ENCODE measurements around the gene CD3D.
A peak's percentile ranks its signal among the peaks of the same experiment; 100 is the strongest.

The CD3D gene

DNA sequence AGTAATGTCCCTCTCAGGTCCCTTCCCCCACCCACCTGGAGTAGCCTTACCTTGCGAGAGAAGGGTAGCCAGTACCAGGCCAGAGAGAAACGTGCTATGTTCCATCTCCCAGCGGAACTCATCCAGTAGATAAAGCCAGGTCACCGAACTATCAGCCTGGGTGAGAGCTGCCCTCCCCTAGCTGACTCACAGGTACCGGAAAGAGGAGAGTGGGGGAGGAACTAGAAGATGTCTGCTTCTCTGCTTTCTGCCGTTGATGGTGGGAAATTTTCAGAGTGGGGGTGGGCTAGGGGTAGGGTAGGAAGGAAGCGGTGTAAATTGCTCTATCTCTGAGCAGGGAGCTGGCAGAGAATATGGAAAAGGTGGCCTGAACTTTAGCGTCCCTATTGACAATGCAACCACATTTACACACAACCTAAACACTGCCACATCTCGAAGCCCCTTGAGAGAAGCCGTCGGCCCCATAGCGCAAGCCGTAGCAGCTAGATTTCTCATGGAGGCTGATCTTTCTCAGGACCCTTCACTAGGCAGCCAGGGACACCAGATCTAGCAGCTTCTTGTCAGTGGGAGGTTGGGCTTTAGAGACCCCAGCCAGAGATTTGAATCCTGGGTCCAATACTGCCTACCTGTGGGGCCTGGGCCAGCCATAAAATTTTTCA is at the start of gene CD3D:
TSS of gene CD3D (minus strand) at position 203 of the 659 bp plus-strand sequence. CDS start at position 105, 98 bp downstream.
- DNase-seq, result no peak

DNA sequence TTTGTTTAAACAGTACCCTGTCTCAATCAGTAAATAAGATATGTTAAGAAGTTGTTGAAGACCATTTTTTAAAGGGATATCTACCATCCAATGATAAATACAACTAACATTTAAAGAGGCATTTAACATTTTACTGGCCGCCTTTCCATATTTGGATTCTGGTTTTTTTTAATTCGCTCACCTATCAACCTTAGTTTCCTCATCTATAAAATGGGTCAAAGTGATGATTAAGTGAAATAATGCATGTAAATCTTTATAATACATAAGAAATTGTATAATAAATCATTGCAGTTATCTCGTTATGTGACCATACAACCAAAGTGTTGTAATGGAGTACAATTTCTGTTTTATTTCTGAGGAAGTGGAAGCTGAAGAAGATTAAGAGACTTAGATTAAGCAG is 41.2 kb upstream of the CD3D start:
- DNase-seq, result no peak

DNA sequence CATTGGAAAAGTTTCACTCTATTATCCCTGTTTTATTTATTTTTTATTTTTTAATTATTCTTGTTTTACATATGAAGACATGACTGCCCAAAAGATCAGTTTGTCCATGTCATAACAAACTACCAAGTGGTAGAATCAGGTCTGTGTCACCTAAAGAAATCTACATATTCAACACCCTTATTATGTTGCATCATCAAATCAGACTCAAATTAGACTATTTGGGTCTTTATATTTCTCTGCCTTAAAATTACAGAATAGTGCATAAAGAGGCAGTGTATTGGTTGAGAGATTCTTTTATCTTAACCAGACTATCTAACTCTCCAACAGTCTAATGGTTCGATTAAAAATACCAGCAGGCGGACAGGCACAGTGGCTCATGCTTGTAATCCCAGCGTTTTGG is 40.4 kb upstream of the CD3D start:
- no peak for DNase-seq

DNA sequence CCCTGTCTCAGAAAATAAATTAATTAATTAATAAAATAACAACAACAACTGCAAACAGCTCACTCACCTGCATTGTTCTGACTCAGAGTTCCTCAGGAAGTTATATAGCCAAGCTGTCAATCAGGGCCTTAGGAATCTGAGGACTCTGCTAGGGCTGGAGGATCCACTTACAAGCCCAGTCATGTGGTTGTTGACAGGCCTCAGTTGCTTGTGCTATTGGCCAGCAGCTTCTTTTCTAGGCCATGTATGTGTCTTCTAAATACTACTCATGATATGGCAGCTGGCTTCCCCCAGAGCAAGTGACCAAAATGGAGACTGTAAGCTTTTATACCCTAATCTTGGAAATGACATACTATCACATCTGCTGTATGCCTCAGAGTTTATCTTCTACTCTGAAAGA is 38.1 kb upstream of the CD3D start:
- no peak for DNase-seq

DNA sequence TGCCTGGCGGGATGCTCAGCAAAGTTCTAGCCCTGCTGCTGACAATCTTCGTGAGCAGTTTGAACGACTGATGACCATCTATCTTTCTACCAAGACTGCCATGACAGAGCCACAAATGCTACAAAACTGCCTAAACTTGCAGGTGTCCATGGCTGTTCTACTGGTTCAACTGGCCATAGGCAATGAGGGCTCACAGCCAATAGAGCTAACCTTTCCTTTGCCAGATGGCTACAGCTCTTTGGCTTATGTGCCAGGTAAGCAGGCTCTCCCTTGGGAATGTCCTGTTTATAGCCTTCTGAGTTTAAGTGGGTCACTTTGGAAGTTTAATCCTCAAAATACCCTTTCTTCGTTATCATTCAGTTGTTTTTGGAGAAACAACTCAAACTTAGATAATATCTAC is 37.0 kb upstream of the CD3D start:
- DNase-seq, result no peak

DNA sequence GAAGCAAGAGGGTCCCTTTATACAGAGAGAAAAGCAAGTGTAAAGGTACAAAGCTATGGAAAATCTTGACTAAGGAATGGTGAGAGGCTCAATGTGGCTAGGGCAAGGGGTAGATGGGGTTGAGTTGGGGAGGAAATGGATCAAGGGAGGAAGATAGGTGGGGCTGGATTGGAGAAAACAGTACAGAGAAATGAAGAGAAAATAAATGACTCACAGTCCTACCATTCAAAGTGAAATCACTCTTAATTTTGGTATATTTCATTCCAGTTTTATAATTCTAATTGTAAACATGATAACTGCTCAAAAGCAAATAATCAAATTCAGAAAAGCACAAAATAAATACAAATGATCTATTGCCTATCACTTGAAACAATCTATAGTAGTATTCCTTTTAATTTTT is 33.5 kb upstream of the CD3D start:
- DNase-seq, result no peak

DNA sequence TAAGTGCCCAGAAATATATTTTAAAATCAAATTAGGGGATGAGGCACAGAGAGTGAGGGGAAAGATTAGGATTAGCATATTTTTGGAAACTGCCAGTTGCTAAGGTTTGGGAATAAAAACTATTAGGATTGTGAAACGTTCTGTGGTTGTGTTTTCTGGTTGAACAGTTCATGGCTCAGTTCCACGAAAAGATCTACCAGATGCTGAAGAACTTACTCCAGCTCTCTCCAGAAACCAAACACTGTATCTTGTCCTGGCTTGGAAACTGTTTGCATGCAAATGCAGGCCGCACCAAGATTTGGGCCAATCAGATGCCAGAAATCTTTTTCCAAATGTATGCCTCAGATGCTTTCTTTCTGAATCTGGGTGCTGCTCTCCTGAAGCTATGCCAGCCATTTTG is 32.2 kb upstream of the CD3D start:
- DNase-seq, result no peak

DNA sequence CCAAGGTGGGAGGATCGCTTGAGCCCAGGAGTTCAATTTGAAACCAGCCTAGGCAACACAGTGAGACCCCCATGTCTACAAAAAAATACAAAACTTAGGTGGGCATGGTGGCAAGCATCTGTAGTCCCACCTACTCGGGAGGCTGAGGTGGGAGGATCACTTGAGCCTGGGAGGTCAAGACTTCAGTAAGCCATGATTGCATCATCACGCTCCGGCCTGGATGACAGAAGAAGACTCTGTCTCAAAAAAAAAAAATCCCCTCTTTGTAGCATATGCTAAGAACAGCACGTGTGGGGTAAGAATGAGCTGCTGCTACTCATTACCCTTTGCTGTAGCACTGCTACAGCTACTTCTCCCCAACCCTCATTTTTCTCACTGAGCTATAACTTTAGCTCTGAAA is 31.4 kb upstream of the CD3D start:
- DNase-seq, result no peak

DNA sequence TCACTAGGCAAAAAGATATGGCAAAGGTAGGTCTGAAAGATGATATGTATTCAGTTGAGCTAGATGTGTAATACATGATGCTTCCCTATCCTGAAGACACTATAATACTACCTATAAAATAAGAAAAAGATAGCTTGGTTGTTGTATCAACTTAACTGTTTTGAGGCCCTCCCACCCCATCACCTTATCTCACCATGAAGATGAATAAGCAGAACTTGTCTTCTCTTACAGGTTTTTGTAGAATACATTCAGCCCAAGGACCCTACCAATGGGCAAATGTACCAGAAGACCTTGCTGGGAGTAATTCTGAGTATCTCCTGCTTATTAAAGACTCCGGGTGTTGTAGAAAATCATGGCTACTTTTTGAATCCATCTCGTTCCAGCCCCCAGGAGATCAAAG is 30.8 kb upstream of the CD3D start:
- no peak for DNase-seq

DNA sequence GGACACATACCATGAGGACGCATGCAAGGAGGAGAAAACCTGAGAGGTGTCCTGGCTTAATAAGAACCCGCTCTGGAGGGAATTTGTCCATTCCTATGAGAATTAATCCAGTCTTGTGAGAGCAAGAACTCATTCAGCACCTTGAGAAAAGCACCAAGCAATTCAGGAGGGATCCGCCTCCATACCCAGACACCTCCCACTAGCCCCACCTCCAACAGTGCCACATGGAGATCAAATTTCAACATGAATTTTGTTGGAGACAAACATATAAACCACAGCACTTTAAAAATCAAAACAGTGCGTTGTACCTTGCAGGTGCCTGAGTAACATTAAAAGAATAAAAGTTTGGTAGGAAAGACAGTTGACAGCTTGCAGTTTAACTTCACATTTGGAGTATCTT is 28.3 kb upstream of the CD3D start:
- no peak for DNase-seq

DNA sequence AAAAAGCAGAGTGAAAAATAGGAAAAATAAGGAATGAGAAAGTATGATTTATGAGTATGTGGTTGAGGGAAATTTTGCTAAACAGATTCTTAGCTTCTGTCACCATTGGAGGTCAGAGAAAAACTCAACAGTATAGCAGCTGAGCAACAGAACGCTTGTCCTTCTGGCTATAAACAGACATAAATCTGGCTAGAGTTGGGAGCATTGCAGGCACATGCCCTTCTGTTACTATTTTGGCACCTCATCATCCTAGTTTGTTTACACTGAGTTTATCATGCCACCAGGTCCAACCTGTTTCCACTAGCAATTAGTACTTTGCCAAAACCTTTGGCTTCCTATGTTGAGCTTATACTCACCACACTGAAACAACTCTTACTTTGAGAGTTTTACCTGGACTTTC is 23.8 kb upstream of the CD3D start:
- no peak for DNase-seq

DNA sequence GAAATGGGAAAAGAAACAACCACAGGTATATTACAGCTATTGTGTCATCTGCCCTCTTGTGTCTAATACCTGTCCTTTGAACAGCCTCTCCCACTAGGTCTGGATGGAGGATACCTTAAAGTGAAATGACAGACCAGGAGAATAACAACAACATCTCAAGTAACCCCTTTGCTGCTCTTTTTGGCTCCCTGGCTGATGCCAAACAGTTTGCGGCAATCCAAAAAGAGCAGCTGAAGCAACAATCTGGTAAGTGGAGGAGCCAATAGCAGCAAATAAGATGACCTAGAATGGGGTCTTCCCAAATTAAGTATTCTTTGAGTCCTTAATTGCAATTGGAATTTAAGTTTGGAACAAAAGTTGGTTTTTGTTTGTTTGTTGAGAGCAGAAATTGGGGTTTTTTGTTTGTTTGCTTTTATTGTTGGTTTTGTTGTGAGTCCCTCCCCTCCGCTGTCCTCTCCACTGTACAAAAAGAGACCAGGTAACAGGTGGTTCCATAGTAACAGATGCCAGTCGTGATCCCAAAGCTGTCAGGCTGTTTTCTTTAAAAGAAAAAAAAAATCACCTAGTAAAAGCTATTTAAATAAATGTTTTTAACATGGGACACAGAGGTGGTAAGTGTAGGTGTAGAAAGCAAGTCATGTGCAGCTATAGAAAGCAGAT is 22.6 kb upstream of the CD3D start:
- no peak for DNase-seq

DNA sequence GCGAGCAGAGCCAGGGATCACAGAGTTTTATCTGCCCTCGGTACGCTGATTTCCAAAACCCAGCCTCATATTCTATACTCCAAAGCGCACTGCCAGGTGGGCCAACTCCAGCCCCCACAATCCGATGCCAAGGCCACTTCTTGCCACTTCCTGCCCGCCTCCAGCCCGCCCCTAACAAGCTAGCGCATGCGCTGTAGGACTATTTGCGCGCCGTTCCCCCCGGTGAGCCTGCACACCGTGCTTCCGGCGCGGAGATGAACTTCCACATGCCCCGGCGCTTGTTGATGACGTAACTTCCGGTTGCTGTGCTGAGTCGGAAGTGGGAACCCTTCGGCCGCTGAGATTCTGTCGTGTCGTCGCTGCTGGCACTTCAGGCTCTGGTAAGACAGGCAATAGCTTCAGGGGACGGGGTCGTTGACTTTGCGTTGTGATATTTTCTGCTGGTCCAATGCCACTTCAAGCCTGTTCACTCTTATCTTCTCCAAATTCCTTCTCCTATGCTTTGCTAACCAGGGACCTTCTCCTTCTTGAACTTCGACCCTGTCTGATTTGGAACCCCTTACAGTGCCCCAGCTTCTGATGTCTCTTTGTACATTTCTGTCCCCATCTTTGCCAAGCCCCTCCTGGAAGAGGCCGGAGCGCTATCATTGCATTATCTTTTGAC is 16.9 kb upstream of the CD3D start, which contains the start of gene UBE4A:
TSS of gene UBE4A (plus strand) at position 306 of the 664 bp plus-strand sequence. CDS start 5,481 bp downstream, outside the sequence.
- DNase-seq, result peak; percentile 68

DNA sequence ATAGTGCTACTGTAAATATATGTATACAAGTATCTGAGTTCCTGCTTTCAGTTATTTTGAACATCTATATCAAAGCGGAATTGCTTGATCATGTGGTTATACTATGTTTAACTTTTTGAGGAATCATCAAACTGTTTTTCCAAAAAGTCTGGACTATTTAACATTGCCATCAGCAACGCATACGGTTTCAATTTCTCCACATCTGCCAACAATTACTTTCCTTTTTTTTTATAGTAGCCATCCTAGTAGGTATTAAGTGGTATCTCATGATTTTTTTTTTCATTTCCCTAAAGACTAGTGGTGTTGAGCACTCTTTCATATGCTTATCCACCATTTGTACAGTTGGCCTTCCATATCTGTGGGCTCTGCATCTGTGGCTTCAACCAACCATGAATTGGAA is 15.6 kb upstream of the CD3D start:
- DNase-seq, result no peak

DNA sequence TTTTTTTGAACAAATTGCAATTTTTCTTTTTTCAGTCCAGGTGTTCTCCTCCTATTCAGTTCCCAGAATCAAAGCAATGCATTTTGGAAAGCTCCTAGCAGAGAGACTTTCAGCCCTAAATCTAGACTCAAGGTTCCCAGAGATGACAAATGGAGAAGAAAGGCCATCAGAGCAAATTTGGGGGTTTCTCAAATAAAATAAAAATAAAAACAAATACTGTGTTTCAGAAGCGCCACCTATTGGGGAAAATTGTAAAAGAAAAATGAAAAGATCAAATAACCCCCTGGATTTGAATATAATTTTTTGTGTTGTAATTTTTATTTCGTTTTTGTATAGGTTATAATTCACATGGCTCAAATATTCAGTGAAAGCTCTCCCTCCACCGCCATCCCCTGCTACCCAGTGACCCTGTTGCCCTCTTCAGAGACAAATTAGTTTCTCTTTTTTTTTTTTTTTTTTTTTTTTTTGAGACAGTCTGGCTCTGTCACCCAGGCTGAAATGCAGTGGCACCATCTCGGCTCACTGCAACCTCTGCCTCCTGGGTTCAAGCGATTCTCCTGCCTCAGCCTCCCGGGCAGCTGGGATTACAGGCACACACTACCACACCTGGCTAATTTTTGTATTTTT is 10.7 kb upstream of the CD3D start:
- DNase-seq, result no peak

DNA sequence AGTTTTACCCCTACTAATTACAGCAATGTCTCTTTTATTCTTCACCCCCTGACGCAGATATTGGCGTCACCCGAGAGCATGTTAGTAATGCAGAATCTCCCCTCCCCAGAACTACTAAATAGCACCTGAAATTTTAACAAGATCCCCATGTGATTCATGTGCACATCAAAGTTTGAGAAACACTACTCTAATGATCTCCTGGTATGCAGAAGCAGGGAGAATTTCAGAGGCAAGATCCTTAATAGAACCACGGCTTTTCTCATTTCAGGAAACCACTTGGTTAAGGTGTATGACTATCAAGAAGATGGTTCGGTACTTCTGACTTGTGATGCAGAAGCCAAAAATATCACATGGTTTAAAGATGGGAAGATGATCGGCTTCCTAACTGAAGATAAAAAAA is 7.0 kb upstream of the CD3D start:
- no peak for DNase-seq

DNA sequence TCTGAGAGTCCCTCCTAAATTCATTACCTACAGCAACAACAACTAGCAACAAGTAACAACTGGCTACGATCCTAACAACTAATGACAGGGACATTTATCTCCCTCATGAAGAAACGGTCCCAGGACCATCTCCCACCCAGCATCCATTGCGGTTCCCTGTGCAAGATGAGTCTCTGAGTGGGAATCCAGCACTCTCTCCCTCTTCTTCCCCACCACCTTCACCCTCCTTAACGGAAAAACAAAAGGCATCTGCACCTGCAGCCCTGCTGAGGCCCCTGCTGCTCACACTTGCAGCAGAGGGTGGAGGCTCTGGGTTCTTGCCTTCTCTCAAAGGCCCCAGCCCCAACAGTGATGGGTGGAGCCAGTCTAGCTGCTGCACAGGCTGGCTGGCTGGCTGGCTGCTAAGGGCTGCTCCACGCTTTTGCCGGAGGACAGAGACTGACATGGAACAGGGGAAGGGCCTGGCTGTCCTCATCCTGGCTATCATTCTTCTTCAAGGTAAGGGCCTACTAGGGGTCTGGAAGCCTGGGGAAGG is 1.5 kb upstream of the CD3D start, which contains the start of gene CD3G:
TSS of gene CD3G (plus strand) at position 364 of the 535 bp plus-strand sequence. CDS start at position 444, 80 bp downstream.
- DNase-seq, result no peak

DNA sequence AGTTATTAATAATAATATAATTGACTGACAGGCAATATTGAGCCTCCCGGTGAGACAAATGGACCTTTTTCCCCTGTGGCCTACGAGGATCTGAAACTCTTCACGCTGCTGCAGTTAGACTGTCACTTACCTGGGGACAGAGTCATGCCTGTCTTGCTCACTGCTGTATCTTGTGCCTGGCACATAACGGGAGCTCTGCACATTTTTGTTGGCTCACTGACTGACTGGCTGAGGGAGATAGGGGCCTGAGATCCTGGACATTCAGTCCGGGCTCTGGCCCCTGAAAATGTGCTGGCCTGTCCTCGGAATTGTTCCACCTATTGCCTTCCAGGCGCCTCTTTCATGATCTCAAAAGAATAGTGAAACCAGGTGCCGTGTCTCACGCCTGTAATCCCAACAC is 743 bp upstream of the CD3D start:
- DNase-seq, result no peak

DNA sequence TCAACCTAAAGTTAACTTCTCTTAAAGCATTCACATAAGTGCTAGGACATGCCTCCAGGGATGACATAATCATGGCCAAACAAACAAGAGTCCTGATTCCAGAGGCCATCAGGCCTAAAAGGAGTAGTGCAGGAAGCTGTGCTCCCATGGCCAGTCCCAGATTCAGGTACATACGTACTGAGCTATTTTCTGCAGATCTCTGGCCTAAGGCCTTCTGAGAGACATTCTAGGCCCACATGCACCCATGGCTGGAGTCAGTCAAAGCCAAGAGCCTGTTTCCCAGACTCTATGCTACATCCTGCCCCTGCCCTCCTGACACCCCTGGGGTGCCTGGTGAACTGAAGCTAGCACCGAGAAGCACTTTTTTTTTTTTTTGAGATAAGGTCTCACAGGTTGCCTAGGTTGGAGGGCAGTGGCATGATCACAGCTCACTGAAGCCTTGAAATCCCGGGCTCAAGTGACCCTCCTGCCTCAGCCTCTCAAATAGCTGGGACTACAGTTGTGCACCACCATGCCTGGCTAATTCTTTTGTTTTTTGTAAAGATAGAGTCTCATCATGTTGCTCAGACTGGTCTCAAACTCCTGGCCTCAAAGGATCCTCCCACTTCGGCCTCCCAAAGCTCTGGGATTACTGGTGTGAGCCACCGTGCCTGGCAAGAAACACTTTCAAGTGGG is 553 bp downstream of the CD3D start:
- DNase-seq, result no peak

DNA sequence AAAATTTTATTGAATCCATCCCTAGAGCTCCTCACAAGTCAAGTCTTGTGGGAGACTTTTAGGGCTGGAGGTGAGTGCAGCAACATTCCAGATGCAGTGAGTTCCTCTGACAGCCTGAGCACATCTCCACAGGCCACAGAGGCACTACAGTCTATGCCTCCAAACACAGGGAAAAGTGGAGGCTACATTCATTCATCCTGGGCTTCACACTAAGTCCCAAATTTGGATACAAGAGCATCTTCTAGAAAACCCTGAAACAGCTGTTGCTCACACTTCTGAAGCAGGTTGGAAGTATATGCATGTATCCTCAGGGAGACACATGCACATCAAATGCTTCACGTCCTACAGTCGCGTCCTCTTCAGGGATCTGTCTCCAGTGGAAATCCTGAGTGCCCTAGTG is 1.2 kb downstream of the CD3D start:
- DNase-seq, result no peak

DNA sequence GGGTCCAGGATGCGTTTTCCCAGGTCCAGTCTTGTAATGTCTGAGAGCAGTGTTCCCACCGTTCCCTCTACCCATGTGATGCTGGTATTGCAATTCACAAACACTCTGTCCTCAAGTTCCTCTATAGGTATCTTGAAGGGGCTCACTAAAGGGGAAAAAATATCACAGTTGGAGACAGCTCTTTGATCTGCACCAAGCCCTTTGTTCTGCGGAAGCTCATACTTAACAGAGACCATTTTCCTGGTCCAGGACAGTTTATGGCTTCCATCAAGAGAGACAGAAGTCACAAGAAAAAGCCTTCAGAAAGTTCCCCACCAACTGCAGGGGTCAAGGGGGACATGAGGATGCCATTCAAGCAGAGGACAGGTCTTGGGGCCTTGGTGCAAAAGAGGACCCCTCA is 2.1 kb downstream of the CD3D start:
- DNase-seq, result no peak

DNA sequence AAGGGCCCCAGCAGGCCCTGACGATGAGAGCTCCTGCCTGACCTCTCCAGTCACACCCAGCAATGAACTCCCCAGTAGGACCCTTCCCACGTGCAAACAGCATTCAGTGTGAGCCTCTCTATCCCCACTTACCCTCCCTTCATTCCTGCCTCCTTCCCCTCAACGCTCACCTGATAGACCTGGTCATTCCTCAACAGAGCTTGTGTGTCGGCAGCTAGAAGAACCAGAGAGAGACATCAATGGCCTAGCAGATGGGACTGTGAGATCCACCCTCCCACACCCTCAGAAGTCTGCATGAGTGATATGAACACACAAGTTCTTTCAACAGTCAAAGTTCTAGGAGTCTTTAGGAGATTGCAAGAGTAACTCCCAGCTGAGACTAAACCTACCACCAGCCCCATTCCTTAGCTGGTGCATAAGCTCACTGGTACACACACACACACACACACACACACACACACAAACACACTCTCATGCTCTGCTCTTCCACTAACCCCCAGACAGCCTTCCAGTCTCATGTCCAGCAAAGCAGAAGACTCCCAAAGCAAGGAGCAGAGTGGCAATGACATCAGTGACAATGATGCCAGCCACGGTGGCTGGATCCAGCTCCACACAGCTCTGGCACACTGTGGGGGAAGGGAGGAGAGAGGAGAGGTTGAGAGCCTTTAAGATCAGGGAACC is 3.1 kb downstream of the CD3D start:
- no peak for DNase-seq
